ENCODE results near the gene DIABLO. TPM values are rescaled to one million over a fixed set of nuclear protein-coding genes. Genes with fewer than 3 reads are reported as not detected.

Gene DIABLO
- total and polyA plus RNA-seq, 4 donors: 37.5 to 46.8 (median 42.3) TPM

DNA sequence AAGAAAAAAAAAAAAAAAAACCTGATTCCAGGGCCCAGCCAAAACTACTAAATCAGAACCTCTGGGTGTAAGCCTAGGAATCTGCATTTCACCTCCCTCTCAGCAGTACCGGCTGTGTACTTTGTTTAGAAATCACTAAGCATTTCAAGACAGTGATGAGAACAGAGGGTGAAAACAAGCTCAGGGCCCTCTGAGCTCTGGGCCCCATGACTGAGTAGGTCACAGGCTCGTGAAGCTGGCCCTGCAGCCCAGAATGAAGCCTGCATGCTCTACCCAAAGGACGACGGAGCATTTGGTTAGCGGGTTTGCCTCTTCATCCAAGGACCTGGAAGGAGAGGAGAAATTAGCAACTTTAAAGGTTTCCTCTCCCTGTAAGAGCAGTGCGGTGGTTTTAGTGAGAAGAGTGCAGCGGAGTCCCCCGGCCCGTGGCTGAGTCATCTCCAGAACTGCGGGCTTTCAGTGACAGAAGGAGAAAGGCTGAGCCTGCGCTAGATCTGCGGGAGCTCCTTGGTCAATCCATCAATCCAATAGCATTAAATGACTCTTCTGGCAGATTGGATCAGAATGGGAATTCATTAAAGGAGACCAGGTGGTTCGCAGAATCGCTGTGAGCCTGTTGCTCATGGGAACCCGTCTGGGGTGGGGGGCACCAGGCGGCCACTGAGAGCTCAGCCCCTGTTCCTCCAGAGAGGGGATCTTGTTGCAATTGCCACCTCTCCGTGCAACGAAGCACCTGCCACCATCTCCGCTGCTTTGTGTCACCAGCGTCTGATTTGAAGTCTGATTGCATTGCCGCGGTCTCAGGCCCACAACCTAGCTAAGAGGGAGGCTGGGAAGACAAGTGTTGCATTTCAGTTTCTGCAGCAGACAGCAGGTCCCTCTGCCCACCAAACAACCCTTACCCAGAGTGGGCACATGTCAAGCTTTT, 59.2 kb downstream of the DIABLO start:
- 77 to 87% methylated on average over 22 of the region's 22 CpGs for WGBS, 2 donors
- H3K4me1 ChIP-seq (ENCODE audit: control insufficient read depth in 5 of 5, insufficient read depth in 5 of 5, low read length in 5 of 5): no peaks in the 10 kb centered on the region
- no peaks in the 10 kb centered on the region for H3K9me3 ChIP-seq (ENCODE audit: control insufficient read depth in 4 of 4, insufficient read depth in 3 of 4, low read length in 3 of 4)
- DNase-seq (no peak), ATAC-seq (ENCODE audit: insufficient read depth, low FRiP score) (no peak)
- H3K4me3 ChIP-seq: no peak overlapping the region
- TF ChIP-seq CTCF (IDR thresholded peaks at IDR 0.05; ENCODE audit: control extremely low read depth, extremely low read depth): no peak
- H3K9ac ChIP-seq (ENCODE audit: insufficient read depth in 1 of 2, low read length in 2 of 2): no peak overlapping the region
- H3K36me3 ChIP-seq (ENCODE audit: control insufficient read depth in 4 of 4, insufficient read depth in 4 of 4, low read length in 4 of 4): no peaks in the 10 kb centered on the region
- H3K27me3 ChIP-seq (ENCODE audit: control insufficient read depth in 3 of 3, insufficient read depth in 3 of 3, low read length in 2 of 3): peaks cover 0 to 2% (median 0%) of the 10 kb centered on the region in 3 donors
- H3K27ac ChIP-seq (ENCODE audit: low read depth in 1 of 2, low read length in 1 of 2): no peak overlapping the region

GRCh38 chr12:122162976-122163375, 62.9 kb downstream of the DIABLO start:
- no peaks in the 10 kb centered on the region for H3K36me3 ChIP-seq (ENCODE audit: control insufficient read depth in 4 of 4, insufficient read depth in 4 of 4, low read length in 4 of 4)
- ATAC-seq (ENCODE audit: insufficient read depth, low FRiP score) (no peak), DNase-seq (no peak)
- H3K9ac ChIP-seq (ENCODE audit: insufficient read depth in 1 of 2, low read length in 2 of 2): no peak overlapping the region
- H3K4me1 ChIP-seq (ENCODE audit: control insufficient read depth in 5 of 5, insufficient read depth in 5 of 5, low read length in 5 of 5): no peaks in the 10 kb centered on the region
- no peak overlapping the region for H3K4me3 ChIP-seq
- 79 to 87% methylated on average over 3 of the region's 3 CpGs for WGBS, 2 donors
- H3K27ac ChIP-seq (ENCODE audit: low read depth in 1 of 2, low read length in 1 of 2): no peak overlapping the region
- H3K9me3 ChIP-seq (ENCODE audit: control insufficient read depth in 4 of 4, insufficient read depth in 3 of 4, low read length in 3 of 4): no peaks in the 10 kb centered on the region
- H3K27me3 ChIP-seq (ENCODE audit: control insufficient read depth in 3 of 3, insufficient read depth in 3 of 3, low read length in 2 of 3): peaks cover 0 to 2% (median 0%) of the 10 kb centered on the region in 3 donors
- no peak for TF ChIP-seq CTCF (IDR thresholded peaks at IDR 0.05; ENCODE audit: control extremely low read depth, extremely low read depth)

DNA sequence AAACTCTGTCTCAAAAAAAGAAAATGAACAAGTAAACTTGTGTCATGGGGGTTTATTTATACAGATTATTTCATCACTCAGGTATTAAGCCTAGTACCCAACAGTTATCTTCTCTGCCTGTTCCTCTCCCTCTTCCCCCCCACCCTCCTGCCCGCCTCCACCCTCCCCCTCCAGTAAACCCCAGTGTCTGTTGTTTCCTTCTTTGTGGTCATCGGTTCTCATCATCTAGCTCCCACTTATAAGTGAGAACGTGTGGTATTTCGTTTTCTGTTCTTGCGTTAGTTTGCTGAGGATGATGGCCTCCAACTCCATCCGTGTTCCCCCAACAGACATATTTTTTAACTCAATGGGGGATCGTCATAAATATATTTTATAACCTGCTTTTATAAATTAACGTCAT, 64.2 kb downstream of the DIABLO start:
- no peaks in the 10 kb centered on the region for H3K4me1 ChIP-seq (ENCODE audit: control insufficient read depth in 5 of 5, insufficient read depth in 5 of 5, low read length in 5 of 5)
- no peak for ATAC-seq (ENCODE audit: insufficient read depth, low FRiP score)
- no peaks in the 10 kb centered on the region for H3K27me3 ChIP-seq (ENCODE audit: control insufficient read depth in 3 of 3, insufficient read depth in 3 of 3, low read length in 2 of 3)
- DNase-seq: no peak
- TF ChIP-seq CTCF (IDR thresholded peaks at IDR 0.05; ENCODE audit: control extremely low read depth, extremely low read depth): no peak
- no peak overlapping the region for H3K9ac ChIP-seq (ENCODE audit: insufficient read depth in 1 of 2, low read length in 2 of 2)
- H3K36me3 ChIP-seq (ENCODE audit: control insufficient read depth in 4 of 4, insufficient read depth in 4 of 4, low read length in 4 of 4): no peaks in the 10 kb centered on the region
- no peak overlapping the region for H3K4me3 ChIP-seq
- H3K9me3 ChIP-seq (ENCODE audit: control insufficient read depth in 4 of 4, insufficient read depth in 3 of 4, low read length in 3 of 4): no peaks in the 10 kb centered on the region
- WGBS, 2 donors: 43 to 71% methylated on average over 8 of the region's 8 CpGs
- no peak overlapping the region for H3K27ac ChIP-seq (ENCODE audit: low read depth in 1 of 2, low read length in 1 of 2)
